ENCODE measurements around the gene PPFIA1.

PPFIA1 gene

GRCh38 chr11:70332567-70332966, 62.1 kb downstream of the PPFIA1 start:
- no peak overlapping the region for H3K4me3 ChIP-seq (ENCODE audit: low read depth, low read length)
- no peak for TF ChIP-seq CTCF (IDR thresholded peaks at IDR 0.05; ENCODE audit: low read depth, low read length)

- no peak for TF ChIP-seq CTCF (IDR thresholded peaks at IDR 0.05; ENCODE audit: low read depth, low read length)
- H3K4me3 ChIP-seq (ENCODE audit: low read depth, low read length), result no peak overlapping the region
These were observed 62.8 kb downstream of the PPFIA1 start for GRCh38 chr11:70333261-70333660.

DNA sequence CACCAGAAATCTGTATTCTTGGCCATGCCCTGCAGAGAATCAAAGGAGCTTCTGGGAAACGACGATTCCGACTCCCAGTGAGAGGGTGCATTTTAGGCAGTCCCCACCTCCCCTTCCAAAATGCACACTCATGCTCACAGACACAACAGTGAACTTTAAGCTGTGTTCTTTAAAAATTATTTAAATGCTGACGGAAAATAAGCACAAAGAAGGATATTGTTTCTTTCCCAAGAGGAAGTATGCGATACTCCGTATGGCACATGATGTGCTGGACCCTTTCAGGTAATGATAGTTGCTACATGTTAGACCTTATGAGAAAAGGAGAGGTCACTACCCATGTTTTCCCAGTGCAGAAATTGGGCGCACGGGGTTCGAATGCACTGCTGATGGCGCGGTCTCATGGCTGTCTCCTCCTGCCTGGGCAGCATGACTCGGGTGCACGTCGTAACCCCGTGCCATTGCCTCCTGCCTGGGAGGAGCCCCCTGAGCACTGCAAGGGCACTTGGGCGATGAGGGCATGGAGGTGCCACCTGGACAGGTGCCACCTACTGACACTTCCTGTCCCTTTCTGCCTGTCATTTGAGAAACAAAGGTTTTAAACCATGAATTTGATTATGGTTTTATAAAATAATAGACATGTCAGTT, 64.0 kb downstream of the PPFIA1 start:
- no peak overlapping the region for H3K4me3 ChIP-seq (ENCODE audit: low read depth, low read length)
- TF ChIP-seq CTCF (IDR thresholded peaks at IDR 0.05; ENCODE audit: low read depth, low read length), result no peak

DNA sequence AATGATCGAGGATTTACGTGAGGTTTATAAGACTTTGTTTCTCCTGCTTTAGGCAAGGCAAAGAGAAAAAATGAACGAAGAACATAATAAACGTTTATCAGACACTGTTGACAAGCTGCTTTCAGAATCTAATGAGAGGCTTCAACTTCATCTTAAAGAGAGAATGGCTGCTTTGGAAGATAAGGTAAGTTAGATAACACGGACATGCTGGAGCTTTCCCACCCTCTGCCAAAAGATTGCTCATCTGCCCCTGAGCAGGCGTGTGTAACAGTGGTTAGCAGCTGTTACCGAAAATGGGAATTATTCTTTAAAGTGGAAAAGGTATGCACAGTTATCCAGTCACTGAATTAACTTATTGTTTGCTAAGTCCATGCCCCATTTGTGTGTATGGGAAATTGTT, 65.0 kb downstream of the PPFIA1 start:
- no peak overlapping the region for H3K4me3 ChIP-seq (ENCODE audit: low read depth, low read length)
- TF ChIP-seq CTCF (IDR thresholded peaks at IDR 0.05; ENCODE audit: low read depth, low read length), result no peak

- H3K4me3 ChIP-seq (ENCODE audit: low read depth, low read length), result no peak overlapping the region
- no peak for TF ChIP-seq CTCF (IDR thresholded peaks at IDR 0.05; ENCODE audit: low read depth, low read length)
These were observed 68.1 kb downstream of the PPFIA1 start for GRCh38 chr11:70338594-70338993.

DNA sequence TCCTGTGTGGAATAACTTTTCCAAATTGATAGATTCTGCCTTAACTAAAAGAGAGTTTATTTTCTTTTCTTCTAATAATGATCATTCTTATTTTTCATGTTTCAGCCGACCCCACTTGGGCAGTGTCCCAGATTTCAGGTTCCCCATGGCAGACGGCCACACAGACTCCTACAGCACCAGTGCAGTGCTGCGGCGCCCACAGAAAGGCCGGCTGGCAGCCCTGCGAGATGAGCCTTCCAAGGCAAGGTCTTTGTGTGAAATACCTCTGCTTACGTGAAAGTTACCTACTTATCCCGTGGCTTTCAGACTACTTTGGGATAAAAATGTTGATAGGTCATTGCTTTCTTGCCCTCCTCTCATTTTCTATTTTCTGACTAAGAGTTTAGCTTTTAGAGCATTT, 68.6 kb downstream of the PPFIA1 start:
- H3K4me3 ChIP-seq (ENCODE audit: low read depth, low read length), result no peak overlapping the region
- TF ChIP-seq CTCF (IDR thresholded peaks at IDR 0.05; ENCODE audit: low read depth, low read length), result no peak

DNA sequence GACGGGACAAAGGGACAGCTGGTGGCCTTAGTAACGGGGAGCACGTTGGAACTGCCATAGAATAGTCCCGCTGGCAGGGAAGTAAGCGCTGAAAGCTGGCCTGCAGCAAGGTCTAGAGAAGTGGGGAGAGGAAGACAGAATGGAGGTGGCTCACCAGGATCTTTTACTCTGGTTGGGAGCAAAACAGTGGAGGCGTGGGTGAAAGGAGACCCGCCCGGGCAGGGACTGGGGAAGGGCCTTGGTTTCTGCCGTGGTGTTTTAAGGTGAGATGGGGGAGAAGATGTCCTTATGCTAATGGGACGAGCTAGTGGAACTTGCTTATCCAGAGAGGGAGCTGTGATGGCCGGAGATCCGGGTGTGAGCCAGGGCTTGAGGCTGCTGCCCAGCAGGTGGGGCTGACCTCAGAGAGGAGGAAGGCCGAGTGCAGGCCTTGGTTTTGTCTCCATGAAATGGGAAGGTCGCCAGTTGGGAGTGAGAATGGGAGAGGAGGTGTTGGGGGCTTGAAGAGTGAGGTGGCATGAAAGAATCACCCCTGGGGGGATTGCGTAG, 71.5 kb downstream of the PPFIA1 start:
- TF ChIP-seq CTCF (IDR thresholded peaks at IDR 0.05; ENCODE audit: low read depth, low read length), result no peak
- no peak overlapping the region for H3K4me3 ChIP-seq (ENCODE audit: low read depth, low read length)

Data from WI38 (cell line).